NCI-H146 (cell line): ENCODE results near the gene EHBP1.

Source experiments
- DNase-seq: peaks from one replicate; lab custom pipeline; 2025; lab: John Stamatoyannopoulos, UW

EHBP1 gene

GRCh38 chr2:62785216-62785615 lies 79.7 kb downstream of the EHBP1 start:
- DNase-seq: no peak

- no peak for DNase-seq
These were observed 80.5 kb downstream of the EHBP1 start for GRCh38 chr2:62785810-62786597.

GRCh38 chr2:62787386-62787785 lies 81.9 kb downstream of the EHBP1 start:
- peak; percentile 35 for DNase-seq

GRCh38 chr2:62789518-62789917 lies 84.0 kb downstream of the EHBP1 start:
- DNase-seq: no peak

GRCh38 chr2:62789918-62790317 lies 84.4 kb downstream of the EHBP1 start:
- DNase-seq: no peak

GRCh38 chr2:62792408-62792807 lies 86.9 kb downstream of the EHBP1 start:
- no peak for DNase-seq

- no peak for DNase-seq
These were observed 87.7 kb downstream of the EHBP1 start for GRCh38 chr2:62793213-62793612.

- peak; percentile 42 for DNase-seq
These were observed 89.3 kb downstream of the EHBP1 start for GRCh38 chr2:62794791-62795190.

GRCh38 chr2:62795341-62795740 lies 89.8 kb downstream of the EHBP1 start:
- DNase-seq: no peak

- no peak for DNase-seq
These were observed 91.6 kb downstream of the EHBP1 start for GRCh38 chr2:62797107-62797506.

GRCh38 chr2:62800618-62801017 lies 95.1 kb downstream of the EHBP1 start:
- no peak for DNase-seq

- DNase-seq: no peak
These were observed 95.6 kb downstream of the EHBP1 start for GRCh38 chr2:62801110-62801509.

- DNase-seq: no peak
These were observed 96.5 kb downstream of the EHBP1 start for GRCh38 chr2:62801814-62802523.

GRCh38 chr2:62803961-62804360 lies 98.4 kb downstream of the EHBP1 start:
- DNase-seq: no peak

- DNase-seq: no peak
These were observed 100.7 kb downstream of the EHBP1 start for GRCh38 chr2:62806231-62806630.

GRCh38 chr2:62808554-62808953 lies 103.0 kb downstream of the EHBP1 start:
- no peak for DNase-seq

GRCh38 chr2:62811086-62811485 lies 105.6 kb downstream of the EHBP1 start:
- no peak for DNase-seq

- DNase-seq: no peak
These were observed 106.5 kb downstream of the EHBP1 start for GRCh38 chr2:62811972-62812371.

GRCh38 chr2:62812921-62813825 lies 107.7 kb downstream of the EHBP1 start:
- DNase-seq: no peak

- DNase-seq: no peak
These were observed 108.6 kb downstream of the EHBP1 start for GRCh38 chr2:62814123-62814522.

GRCh38 chr2:62817348-62817747 lies 111.8 kb downstream of the EHBP1 start:
- DNase-seq: no peak

- DNase-seq: no peak
These were observed 112.6 kb downstream of the EHBP1 start for GRCh38 chr2:62817995-62818713.
